Prostate gland (tissue), 2 donors: ENCODE measurements around the gene KIAA1614. TPM values are rescaled to one million over a fixed set of nuclear protein-coding genes. Genes with fewer than 3 reads are reported as not detected.

Experiments
- DNase-seq: peaks from one replicate; pipeline ENCODE4 v3.0.0-alpha.2; 2019; ENCODE audit warnings: low spot score
- H3K27ac ChIP-seq, 2 donors: fragments of 200-600 bp; sonication (generic); 2 replicates each; pipeline ENCODE4 v1.5.1; 2017 to 2019
- H3K27me3 ChIP-seq: fragments of 200-600 bp; sonication (generic); replicated peaks from 2 replicates; pipeline ENCODE4 v1.5.1; 2019; ENCODE audit not compliant: insufficient read depth
- H3K36me3 ChIP-seq, 2 donors: fragments of 200-600 bp; sonication (generic); 1 replicate in 1 of 2; 2 replicates in 1 of 2; pipeline versions ENCODE4 v1.5.1 to v1.8.1; 2017 to 2019
- H3K4me1 ChIP-seq: fragments of 200-600 bp; sonication (generic); replicated peaks from 2 replicates; pipeline ENCODE4 v1.5.1; 2019
- H3K4me3 ChIP-seq, 2 donors: fragments of 200-600 bp; sonication (generic); 2 replicates each; pipeline ENCODE4 v1.5.1; 2017 to 2019
- H3K9me3 ChIP-seq: fragments of 200-600 bp; sonication (generic); 2 replicates; pipeline ENCODE4 v1.5.1; 2017
- POLR2A ChIP-seq: fragments of 450-650 bp; IDR thresholded peaks from one replicate; pipeline ENCODE4 v1.6.1; 2016; ENCODE audit warnings: antibody characterized with exemption, mild to moderate bottlenecking
- POLR2AphosphoS5 ChIP-seq: sonication (generic); formaldehyde crosslinking; IDR thresholded peaks from one replicate; pipeline ENCODE4 v1.6.1; 2017; ENCODE audit warnings: antibody characterized with exemption
- whole genome bisulfite sequencing: methylation state at CpG from one replicate; pipeline ENCODE4 v1.1.5; 2018; 5-methylcytosine and 5-hydroxymethylcytosine counted together
- intact Hi-C: fragments of 100-400 bp; cut with DNase I; formaldehyde crosslinking; loops from one replicate; pipeline ENCODE4 v1.14.2; 2022
- total RNA-seq, 2 donors: library from RNA; depleted of rRNA; stranded (reverse); fragments of >200 nt; gene quantifications; one replicate each; pipeline ENCODE4 v1.1.0, GENCODE V29; 2016
- TF ChIP-seq, protein P1 (sequence below), 4 experiments: fragments of 200-600 bp in 2 of 4; fragments of 450-650 bp in 2 of 4; sonication (generic) in 2 of 4; IDR thresholded peaks; 1 replicate in 3 of 4; 2 replicates in 1 of 4; pipeline ENCODE4 v1.5.1; 2016 to 2019; ENCODE audit warnings: antibody characterized with exemption in 4 of 4, mild to moderate bottlenecking in 2 of 4, moderate library complexity in 2 of 4

KIAA1614 gene
- total RNA-seq, 2 donors from 2014 or later = 3.7 to 6.4 TPM

DNA sequence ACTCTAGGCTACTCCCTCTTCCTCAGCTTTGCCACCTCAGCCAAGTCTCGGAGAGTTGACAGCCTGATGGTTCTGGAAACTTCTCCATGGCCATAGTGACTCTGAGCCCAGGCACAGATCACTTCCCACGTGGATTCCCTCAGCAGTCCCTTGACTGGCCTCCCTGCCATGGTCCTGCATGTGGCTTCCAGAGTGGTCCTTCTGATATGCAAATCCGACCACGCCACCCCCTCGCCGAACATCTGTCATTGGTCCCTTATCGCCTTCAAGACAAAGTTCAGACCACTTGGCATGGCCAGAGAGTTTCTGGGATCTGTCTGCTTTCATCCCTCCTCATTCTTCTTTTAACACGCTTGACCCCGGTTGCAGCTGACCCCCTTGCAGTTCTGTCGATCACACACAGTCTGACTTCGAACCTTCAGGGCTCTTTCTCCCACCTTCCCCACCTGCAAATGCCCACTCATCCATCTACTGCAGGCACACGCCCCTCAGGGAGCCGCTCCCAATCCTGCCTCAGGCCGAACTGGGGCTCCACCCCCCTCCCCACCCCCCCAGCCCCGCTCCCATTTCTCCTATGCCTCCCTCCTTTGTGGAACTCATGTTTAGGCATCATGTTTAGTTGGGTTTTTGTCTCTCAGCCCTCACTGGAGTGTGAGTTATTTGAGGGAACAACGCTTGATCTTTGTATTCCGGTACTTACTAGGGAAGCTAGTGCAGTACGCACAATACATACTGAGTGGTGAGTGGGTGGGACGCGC is 29.0 kb downstream of the KIAA1614 start:
- H3K9me3 ChIP-seq = no peaks in the 10 kb centered on the region
- no peak for DNase-seq
- no peaks in the 10 kb centered on the region for H3K27me3 ChIP-seq
- H3K36me3 ChIP-seq = no peaks in the 10 kb centered on the region
- TF ChIP-seq POLR2AphosphoS5 (no peak), POLR2A (no peak)
- TF ChIP-seq, protein P1, sequence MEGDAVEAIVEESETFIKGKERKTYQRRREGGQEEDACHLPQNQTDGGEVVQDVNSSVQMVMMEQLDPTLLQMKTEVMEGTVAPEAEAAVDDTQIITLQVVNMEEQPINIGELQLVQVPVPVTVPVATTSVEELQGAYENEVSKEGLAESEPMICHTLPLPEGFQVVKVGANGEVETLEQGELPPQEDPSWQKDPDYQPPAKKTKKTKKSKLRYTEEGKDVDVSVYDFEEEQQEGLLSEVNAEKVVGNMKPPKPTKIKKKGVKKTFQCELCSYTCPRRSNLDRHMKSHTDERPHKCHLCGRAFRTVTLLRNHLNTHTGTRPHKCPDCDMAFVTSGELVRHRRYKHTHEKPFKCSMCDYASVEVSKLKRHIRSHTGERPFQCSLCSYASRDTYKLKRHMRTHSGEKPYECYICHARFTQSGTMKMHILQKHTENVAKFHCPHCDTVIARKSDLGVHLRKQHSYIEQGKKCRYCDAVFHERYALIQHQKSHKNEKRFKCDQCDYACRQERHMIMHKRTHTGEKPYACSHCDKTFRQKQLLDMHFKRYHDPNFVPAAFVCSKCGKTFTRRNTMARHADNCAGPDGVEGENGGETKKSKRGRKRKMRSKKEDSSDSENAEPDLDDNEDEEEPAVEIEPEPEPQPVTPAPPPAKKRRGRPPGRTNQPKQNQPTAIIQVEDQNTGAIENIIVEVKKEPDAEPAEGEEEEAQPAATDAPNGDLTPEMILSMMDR (IDR thresholded peaks at IDR 0.05) = no peak
- intact Hi-C loops = no loop called here
- no peak overlapping the region for H3K27ac ChIP-seq
- 82% methylated on average over 20 of the region's 20 CpGs for WGBS
- no peak overlapping the region for H3K4me3 ChIP-seq
- no peaks in the 10 kb centered on the region for H3K4me1 ChIP-seq

DNA sequence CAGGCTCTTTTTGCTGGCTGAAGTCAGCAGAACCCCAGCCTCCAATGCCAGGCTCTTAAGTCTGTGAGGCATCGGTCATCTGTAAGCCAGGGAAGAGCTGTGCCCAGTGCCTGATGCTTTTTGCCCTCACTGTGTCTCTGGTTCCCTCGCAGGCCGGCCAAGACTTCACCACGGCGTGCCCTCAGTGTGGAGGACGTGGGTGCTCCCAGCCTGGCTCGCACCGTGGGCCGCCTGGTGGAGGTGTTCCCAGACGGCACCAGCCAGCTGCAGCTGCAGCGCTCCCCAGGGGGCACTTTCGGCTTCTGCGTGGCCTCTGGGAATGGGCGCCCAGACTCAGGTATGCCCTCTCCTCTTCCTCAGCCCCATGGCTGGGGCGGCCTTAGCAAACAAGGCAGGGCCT is 32.5 kb downstream of the KIAA1614 start:
- Histone ChIP-seq H3K4me3 (no peak overlapping the region), H3K36me3 (no peaks in the 10 kb centered on the region), H3K27me3 (no peaks in the 10 kb centered on the region), H3K9me3 (no peaks in the 10 kb centered on the region), H3K27ac (no peak overlapping the region), H3K4me1 (no peaks in the 10 kb centered on the region)
- 92% methylated on average over 9 of the region's 15 CpGs for WGBS
- intact Hi-C loops = no loop called here
- TF ChIP-seq POLR2A (no peak), POLR2AphosphoS5 (no peak)
- TF ChIP-seq, protein P1 (IDR thresholded peaks at IDR 0.05) = no peak
- DNase-seq = no peak

DNA sequence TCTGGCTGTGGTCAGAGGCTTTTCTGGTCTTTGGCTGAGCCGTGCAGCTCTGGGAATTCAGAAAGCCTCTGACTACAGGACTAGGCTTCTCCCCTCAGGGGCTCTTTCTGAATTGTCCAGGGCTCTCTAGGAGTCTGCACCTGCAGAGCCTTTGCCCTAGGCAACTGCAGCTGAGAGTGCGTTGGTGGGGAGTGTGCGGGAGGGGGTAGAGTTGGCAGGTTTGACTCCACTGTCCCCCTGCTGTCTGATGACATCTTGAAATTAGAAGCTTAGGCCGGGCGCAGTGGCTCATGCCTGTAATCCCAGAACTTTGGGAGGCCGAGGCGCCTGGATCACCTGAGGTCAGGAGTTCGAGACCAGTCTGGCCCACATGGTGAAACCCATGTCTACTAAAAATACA is 32.9 kb downstream of the KIAA1614 start:
- intact Hi-C loops = no loop called here
- H3K4me3 ChIP-seq = no peak overlapping the region
- H3K27me3 ChIP-seq = no peaks in the 10 kb centered on the region
- H3K27ac ChIP-seq = no peak overlapping the region
- H3K4me1 ChIP-seq = no peaks in the 10 kb centered on the region
- no peaks in the 10 kb centered on the region for H3K9me3 ChIP-seq
- no peaks in the 10 kb centered on the region for H3K36me3 ChIP-seq
- TF ChIP-seq, protein P1 (IDR thresholded peaks at IDR 0.05) = no peak
- TF ChIP-seq POLR2A (no peak), POLR2AphosphoS5 (no peak)
- no peak for DNase-seq
- 57% methylated on average over 7 of the region's 8 CpGs for WGBS

DNA sequence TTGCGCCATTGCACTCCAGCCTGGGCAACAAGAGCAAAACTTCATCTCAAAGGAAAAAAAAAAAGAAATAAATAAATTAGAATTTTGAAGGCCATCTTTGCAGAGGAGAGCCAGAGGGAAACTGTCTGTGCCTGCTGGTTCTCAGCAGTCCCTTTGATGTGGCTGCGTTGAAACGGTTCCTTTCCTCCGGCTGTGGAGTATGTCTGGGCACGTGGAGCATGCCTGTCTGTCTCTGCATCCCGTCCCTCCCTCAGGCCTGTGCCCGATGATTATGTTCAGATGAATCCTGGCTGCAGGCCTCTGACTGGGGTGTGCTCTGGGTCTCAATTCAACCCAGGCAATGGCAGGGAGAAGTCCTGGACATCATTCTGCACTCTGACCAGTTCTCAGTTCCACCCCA is 33.4 kb downstream of the KIAA1614 start:
- Histone ChIP-seq H3K4me1 (no peaks in the 10 kb centered on the region), H3K27ac (no peak overlapping the region), H3K36me3 (no peaks in the 10 kb centered on the region), H3K27me3 (no peaks in the 10 kb centered on the region), H3K4me3 (no peak overlapping the region), H3K9me3 (no peaks in the 10 kb centered on the region)
- no peak for TF ChIP-seq POLR2A
- TF ChIP-seq, protein P1 (IDR thresholded peaks at IDR 0.05) = no peak
- no peak for TF ChIP-seq POLR2AphosphoS5
- WGBS = 44% methylated on average over 7 of the region's 7 CpGs
- peak; percentile 20 for DNase-seq
- intact Hi-C loops = no loop called here
